ENCODE measurements around the gene IRAG1. TPM values are rescaled to one million over a fixed set of nuclear protein-coding genes. Genes with fewer than 3 reads are reported as not detected.

IRAG1 gene
- total RNA-seq, 1 donor from 2014 or later = 5.1 TPM

DNA sequence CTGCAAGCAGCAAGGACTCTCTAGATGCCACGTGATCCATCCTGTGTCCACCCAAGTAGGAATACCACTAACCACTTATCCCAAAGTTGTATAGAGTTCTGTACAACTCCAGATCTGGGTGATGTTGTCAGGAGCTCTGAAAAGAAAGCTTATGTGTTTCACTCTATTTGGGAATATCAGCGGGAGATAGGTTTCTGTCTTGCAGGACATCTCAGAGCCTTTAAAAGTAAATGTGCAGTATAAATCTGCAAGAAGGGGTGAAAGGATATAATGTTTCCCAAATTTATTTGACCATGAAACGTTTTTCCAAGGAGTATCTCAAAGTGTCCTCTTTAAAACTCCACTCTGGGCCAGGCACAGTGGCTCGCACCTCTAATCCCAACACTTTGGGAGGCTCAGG lies 13.9 kb downstream of the IRAG1 start:
- Mint-ChIP-seq H3K4me3 (no peak overlapping the region), H3K36me3 (no peaks in the 10 kb centered on the region), H3K27me3 (peaks cover 7% of the 10 kb centered on the region), H3K9me3 (peaks cover 4% of the 10 kb centered on the region), H3K27ac (no peak overlapping the region), H3K4me1 (ENCODE audit: unreplicated experiment) (no peaks in the 10 kb centered on the region)
- TF ChIP-seq, protein P1, sequence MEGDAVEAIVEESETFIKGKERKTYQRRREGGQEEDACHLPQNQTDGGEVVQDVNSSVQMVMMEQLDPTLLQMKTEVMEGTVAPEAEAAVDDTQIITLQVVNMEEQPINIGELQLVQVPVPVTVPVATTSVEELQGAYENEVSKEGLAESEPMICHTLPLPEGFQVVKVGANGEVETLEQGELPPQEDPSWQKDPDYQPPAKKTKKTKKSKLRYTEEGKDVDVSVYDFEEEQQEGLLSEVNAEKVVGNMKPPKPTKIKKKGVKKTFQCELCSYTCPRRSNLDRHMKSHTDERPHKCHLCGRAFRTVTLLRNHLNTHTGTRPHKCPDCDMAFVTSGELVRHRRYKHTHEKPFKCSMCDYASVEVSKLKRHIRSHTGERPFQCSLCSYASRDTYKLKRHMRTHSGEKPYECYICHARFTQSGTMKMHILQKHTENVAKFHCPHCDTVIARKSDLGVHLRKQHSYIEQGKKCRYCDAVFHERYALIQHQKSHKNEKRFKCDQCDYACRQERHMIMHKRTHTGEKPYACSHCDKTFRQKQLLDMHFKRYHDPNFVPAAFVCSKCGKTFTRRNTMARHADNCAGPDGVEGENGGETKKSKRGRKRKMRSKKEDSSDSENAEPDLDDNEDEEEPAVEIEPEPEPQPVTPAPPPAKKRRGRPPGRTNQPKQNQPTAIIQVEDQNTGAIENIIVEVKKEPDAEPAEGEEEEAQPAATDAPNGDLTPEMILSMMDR (conservative IDR thresholded peaks at IDR 0.05) = no peak
- DNase-seq (ENCODE audit: extremely low spot score, unreplicated experiment) = no peak

DNA sequence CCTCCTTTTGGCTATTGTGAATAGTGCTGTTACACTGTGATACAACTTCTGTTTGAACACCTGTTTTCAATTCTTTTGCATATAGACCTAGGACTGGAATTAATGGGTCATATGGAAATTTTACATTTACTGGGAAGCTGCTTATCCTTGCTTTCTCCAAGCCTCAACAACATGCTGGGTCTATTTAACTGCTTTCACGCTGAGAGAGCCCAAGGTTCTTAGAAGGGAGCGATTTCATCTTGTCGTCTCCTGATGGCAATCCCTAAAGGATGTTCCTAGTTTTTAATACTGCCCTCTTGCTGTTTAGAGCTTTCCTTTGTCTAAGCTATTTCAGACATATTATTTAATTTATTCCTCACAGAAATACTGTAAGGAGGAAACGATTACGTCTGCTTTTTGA lies 15.5 kb downstream of the IRAG1 start:
- H3K27ac Mint-ChIP-seq = no peak overlapping the region
- peaks cover 11% of the 10 kb centered on the region for H3K27me3 Mint-ChIP-seq
- TF ChIP-seq, protein P1 (conservative IDR thresholded peaks at IDR 0.05) = no peak
- peaks cover 4% of the 10 kb centered on the region for H3K9me3 Mint-ChIP-seq
- no peaks in the 10 kb centered on the region for H3K36me3 Mint-ChIP-seq
- DNase-seq (ENCODE audit: extremely low spot score, unreplicated experiment) = no peak
- no peaks in the 10 kb centered on the region for H3K4me1 Mint-ChIP-seq (ENCODE audit: unreplicated experiment)
- H3K4me3 Mint-ChIP-seq = no peak overlapping the region

DNA sequence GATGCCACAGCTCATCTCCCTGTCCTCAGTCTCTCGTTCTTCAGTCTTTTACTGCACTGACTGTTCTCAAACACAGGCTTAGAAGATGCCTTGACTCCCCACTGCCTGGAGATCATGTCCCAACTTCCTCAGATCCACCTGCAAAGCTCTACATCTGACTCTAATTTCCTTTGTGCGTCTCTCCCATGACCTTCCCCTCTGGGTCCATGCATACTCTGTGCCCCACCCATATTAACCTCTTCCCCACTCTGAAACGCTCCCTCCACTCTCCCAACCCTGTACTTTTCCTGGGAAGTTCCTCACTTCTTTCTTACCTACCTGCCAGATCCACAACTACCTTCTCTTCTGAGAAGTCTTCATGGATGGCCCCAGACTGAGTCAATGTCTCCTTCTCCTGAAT lies 16.6 kb downstream of the IRAG1 start:
- H3K27ac Mint-ChIP-seq = no peak overlapping the region
- no peak for DNase-seq (ENCODE audit: extremely low spot score, unreplicated experiment)
- H3K9me3 Mint-ChIP-seq = peaks cover 4% of the 10 kb centered on the region
- no peaks in the 10 kb centered on the region for H3K36me3 Mint-ChIP-seq
- no peaks in the 10 kb centered on the region for H3K4me1 Mint-ChIP-seq (ENCODE audit: unreplicated experiment)
- no peak overlapping the region for H3K4me3 Mint-ChIP-seq
- TF ChIP-seq, protein P1 (conservative IDR thresholded peaks at IDR 0.05) = no peak
- H3K27me3 Mint-ChIP-seq = peaks cover 11% of the 10 kb centered on the region

DNA sequence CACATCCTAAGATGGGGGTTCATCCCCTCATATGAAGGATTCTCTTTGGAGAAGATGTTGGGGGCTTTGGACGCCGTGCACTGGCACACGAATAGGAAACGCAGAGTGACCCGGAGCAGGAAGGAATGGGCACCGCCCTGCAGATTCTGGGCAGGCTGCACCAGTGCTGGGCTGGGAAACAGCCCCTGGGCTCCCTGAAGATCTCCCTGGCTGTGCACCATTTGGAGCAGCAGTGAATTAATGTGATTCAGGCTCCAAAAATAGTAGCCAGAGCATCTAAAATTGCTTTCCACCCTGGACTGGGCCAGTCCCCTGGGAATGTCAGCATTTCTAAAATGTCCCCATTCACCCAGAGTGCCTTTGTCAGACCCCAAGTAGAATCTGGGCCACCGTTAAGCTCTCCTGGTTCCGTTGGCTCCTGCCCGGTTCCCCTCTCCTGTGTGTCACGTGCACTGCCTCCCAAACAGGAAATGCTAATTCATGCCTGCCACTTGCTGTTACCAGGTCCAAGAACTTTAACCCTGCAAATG lies 18.6 kb downstream of the IRAG1 start:
- Mint-ChIP-seq H3K27me3 (peaks cover 11% of the 10 kb centered on the region), H3K27ac (no peak overlapping the region), H3K36me3 (no peaks in the 10 kb centered on the region), H3K9me3 (peaks cover 4% of the 10 kb centered on the region), H3K4me3 (no peak overlapping the region), H3K4me1 (ENCODE audit: unreplicated experiment) (peaks cover 1% of the 10 kb centered on the region)
- DNase-seq (ENCODE audit: extremely low spot score, unreplicated experiment) = no peak
- TF ChIP-seq, protein P1 (conservative IDR thresholded peaks at IDR 0.05) = no peak

DNA sequence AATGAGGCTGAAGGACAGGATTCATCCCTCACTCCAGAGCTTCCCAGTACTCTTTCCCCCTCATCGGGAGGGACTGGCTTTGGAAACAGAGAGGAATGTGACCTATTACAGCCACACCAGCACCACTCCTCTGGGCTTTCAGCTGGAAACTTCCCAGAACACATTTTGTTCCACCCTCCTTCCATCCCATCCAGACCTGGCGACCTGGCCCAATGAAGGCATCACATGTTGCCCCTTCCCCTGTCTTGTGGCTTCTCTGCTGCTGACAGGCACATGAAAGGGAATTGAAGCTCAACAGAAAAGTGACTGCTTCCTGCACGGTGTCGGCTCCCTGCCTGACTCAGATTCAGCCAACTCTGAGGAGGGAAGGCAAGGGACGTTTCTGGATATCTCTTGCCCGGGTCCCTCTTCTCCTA lies 19.1 kb downstream of the IRAG1 start:
- Mint-ChIP-seq H3K9me3 (peaks cover 4% of the 10 kb centered on the region), H3K27me3 (peaks cover 11% of the 10 kb centered on the region), H3K36me3 (no peaks in the 10 kb centered on the region), H3K27ac (no peak overlapping the region), H3K4me3 (no peak overlapping the region), H3K4me1 (ENCODE audit: unreplicated experiment) (peaks cover 6% of the 10 kb centered on the region)
- TF ChIP-seq, protein P1 (conservative IDR thresholded peaks at IDR 0.05) = no peak
- DNase-seq (ENCODE audit: extremely low spot score, unreplicated experiment) = no peak
